Osteocyte (in vitro differentiated cells): ENCODE data around the gene VMAC. TPM values are rescaled to one million over a fixed set of nuclear protein-coding genes. Genes with fewer than 3 reads are reported as not detected.

ENCODE experiments used
- DNase-seq: peaks from one replicate; pipeline ENCODE4 v3.0.0; 2021; ENCODE audit warnings: mixed read lengths; ENCODE audit not compliant: unreplicated experiment; ENCODE audit errors: extremely low spot score
- H3K27ac Mint-ChIP-seq: one replicate; pipeline ENCODE4 v1.8.0; 2021; ENCODE audit warnings: mild to moderate bottlenecking, mixed read lengths; ENCODE audit not compliant: unreplicated experiment
- H3K27me3 Mint-ChIP-seq: one replicate; pipeline ENCODE4 v1.8.0; 2021; ENCODE audit warnings: mixed read lengths; ENCODE audit not compliant: unreplicated experiment
- H3K36me3 Mint-ChIP-seq: one replicate; pipeline ENCODE4 v1.8.0; 2021; ENCODE audit warnings: mixed read lengths; ENCODE audit not compliant: unreplicated experiment
- H3K4me1 Mint-ChIP-seq: one replicate; pipeline ENCODE4 v1.8.0; 2021; ENCODE audit warnings: mixed read lengths; ENCODE audit not compliant: unreplicated experiment
- H3K4me3 Mint-ChIP-seq: one replicate; pipeline ENCODE4 v1.8.0; 2021; ENCODE audit warnings: mild to moderate bottlenecking, moderate library complexity, mixed read lengths; ENCODE audit not compliant: unreplicated experiment
- H3K9me3 Mint-ChIP-seq: one replicate; pipeline ENCODE4 v1.8.0; 2021; ENCODE audit warnings: mixed read lengths; ENCODE audit not compliant: unreplicated experiment
- total RNA-seq: library from RNA; stranded (reverse); gene quantifications from 2 replicates; pipeline ENCODE4 v1.2.1, GENCODE V29; 2021
- TF ChIP-seq, protein P1 (sequence below): fragments of 200-600 bp; sonication (generic); IDR thresholded peaks from 2 replicates; pipeline ENCODE4 v1.5.0; 2021; ENCODE audit warnings: antibody characterized with exemption, mild to moderate bottlenecking, moderate library complexity

VMAC gene
- total RNA-seq, 1 donor from 2014 or later, result 10.7 TPM

DNA sequence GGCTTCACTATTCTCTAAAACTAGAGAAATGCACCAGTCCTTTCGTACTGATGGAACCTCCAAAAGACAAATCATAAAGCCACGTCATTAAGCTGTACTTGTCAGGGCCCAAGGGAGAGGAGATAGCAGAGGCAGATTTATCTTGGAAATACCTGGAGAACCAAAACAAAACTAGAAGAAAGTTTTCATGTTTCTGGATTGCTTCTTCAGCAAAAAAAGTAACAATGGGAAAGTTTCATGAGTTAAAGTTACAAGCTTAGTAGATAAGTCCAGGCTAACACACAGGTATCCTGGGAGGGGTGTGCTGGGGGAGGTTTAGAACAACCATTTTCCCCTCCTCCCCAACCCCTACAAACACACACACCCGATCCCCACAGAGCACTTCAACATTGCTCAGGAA, 51.7 kb downstream of the VMAC start:
- H3K4me3 Mint-ChIP-seq, result no peak overlapping the region
- no peaks in the 10 kb centered on the region for H3K36me3 Mint-ChIP-seq
- peaks cover 76% of the 10 kb centered on the region for H3K4me1 Mint-ChIP-seq
- TF ChIP-seq, protein P1, sequence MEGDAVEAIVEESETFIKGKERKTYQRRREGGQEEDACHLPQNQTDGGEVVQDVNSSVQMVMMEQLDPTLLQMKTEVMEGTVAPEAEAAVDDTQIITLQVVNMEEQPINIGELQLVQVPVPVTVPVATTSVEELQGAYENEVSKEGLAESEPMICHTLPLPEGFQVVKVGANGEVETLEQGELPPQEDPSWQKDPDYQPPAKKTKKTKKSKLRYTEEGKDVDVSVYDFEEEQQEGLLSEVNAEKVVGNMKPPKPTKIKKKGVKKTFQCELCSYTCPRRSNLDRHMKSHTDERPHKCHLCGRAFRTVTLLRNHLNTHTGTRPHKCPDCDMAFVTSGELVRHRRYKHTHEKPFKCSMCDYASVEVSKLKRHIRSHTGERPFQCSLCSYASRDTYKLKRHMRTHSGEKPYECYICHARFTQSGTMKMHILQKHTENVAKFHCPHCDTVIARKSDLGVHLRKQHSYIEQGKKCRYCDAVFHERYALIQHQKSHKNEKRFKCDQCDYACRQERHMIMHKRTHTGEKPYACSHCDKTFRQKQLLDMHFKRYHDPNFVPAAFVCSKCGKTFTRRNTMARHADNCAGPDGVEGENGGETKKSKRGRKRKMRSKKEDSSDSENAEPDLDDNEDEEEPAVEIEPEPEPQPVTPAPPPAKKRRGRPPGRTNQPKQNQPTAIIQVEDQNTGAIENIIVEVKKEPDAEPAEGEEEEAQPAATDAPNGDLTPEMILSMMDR, result no peak
- H3K27me3 Mint-ChIP-seq, result no peaks in the 10 kb centered on the region
- DNase-seq, result no peak
- no peaks in the 10 kb centered on the region for H3K9me3 Mint-ChIP-seq
- H3K27ac Mint-ChIP-seq, result peak overlapping the region; percentile 87

DNA sequence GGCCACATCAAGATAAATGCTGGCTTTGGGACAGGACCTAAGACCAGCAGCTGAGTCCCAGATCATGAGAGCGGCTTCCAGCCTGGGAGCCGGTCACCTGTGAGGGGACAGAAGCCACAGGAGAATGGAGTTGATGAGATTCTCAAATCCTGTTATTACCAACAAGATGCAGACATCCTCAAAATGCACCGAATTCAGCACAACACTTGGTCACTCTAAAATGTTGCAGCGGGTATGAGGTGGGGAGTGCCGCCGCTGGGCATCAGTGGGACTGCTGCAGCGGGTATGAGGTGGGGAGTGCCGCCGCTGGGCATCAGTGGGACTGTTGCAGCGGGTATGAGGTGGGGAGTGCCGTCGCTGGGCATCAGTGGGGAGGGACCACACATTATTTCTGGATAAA, 52.1 kb downstream of the VMAC start:
- Mint-ChIP-seq H3K9me3 (no peaks in the 10 kb centered on the region), H3K27ac (peak overlapping the region; percentile 87), H3K36me3 (no peaks in the 10 kb centered on the region), H3K27me3 (no peaks in the 10 kb centered on the region), H3K4me3 (no peak overlapping the region), H3K4me1 (peaks cover 76% of the 10 kb centered on the region)
- no peak for DNase-seq
- TF ChIP-seq, protein P1, result no peak

DNA sequence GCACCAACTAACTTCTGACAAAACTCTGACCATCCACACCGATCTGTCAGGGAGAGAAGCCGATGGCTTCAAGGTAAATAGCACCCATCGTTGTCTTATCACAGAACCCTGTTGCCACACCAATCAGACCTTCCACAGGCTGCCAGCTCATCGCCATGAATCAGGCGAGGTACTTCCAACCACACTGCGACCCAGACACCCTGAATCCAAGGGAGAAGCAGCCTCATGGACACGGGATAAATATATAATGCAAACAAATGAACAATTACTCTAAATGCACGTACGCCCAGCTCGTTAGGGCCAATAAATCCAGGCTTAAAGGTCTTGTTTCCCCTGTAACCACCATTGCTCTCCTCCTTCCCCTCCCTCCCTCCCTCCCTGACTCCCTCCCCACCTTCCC, 52.5 kb downstream of the VMAC start:
- H3K9me3 Mint-ChIP-seq, result no peaks in the 10 kb centered on the region
- no peaks in the 10 kb centered on the region for H3K27me3 Mint-ChIP-seq
- H3K4me3 Mint-ChIP-seq, result no peak overlapping the region
- H3K27ac Mint-ChIP-seq, result no peak overlapping the region
- TF ChIP-seq, protein P1, result no peak
- H3K4me1 Mint-ChIP-seq, result peaks cover 76% of the 10 kb centered on the region
- H3K36me3 Mint-ChIP-seq, result no peaks in the 10 kb centered on the region
- DNase-seq, result no peak

DNA sequence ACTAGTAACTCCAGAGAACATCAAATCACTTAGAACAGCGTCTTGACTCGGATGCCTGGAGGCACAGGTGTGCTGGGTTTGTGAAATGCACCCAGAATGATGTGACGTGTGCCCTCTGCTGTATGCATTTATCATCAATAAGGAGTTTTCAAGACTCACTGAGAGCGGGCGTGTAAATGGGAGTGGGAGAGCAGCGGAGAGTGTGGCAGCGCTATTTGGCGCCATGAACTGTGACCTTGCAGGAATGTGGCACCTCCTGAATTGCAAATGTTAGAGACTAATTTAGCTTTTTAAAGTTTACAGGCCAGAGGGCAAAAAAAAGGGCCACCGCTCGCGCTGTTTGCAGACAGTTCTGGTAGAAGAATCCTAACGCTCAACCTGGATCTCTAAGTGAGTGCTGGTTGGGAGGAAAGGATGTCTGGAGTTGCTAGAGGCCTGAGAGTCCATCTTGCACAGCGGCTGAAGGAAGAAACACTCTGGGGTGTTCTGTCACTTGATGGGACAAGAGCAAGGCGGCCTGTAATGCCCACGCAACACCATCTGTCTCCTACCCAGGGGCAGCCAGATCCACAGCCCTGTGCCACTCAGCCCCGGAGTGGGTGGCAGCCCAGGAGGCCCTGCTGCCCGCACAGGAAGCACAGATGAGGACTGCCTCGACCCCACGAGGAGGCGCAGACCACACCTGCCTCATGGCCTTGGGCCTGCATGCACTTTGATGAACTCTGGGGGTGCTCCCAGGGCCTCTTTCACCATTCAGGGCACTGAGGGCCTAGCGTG, 53.6 kb downstream of the VMAC start:
- TF ChIP-seq, protein P1, result no peak
- H3K9me3 Mint-ChIP-seq, result no peaks in the 10 kb centered on the region
- no peak for DNase-seq
- no peak overlapping the region for H3K4me3 Mint-ChIP-seq
- H3K27ac Mint-ChIP-seq, result no peak overlapping the region
- peaks cover 75% of the 10 kb centered on the region for H3K4me1 Mint-ChIP-seq
- no peaks in the 10 kb centered on the region for H3K27me3 Mint-ChIP-seq
- no peaks in the 10 kb centered on the region for H3K36me3 Mint-ChIP-seq

DNA sequence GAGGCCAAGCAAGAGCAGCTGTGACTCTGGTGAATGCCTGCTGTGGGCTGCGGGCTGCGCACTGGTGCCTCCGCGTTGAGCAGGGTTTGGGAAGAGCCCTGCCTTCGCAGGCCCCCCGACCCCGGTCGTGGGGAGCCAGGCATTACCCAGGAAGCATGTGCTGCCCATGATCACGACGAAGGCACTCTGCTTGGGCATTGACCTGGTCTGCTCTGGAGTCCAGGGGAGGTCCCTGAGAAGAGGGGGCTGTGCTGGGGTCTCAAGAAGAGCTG, 54.1 kb downstream of the VMAC start:
- DNase-seq, result no peak
- TF ChIP-seq, protein P1, result no peak
- peaks cover 70% of the 10 kb centered on the region for H3K4me1 Mint-ChIP-seq
- H3K27ac Mint-ChIP-seq, result no peak overlapping the region
- H3K9me3 Mint-ChIP-seq, result no peaks in the 10 kb centered on the region
- H3K36me3 Mint-ChIP-seq, result no peaks in the 10 kb centered on the region
- no peaks in the 10 kb centered on the region for H3K27me3 Mint-ChIP-seq
- H3K4me3 Mint-ChIP-seq, result no peak overlapping the region
